HG02588 (cell line): ENCODE measurements around the gene TMEM45A.
"Not testable (repeated sequence)": the region's sequence is repeated elsewhere in the genome, so short reads cannot be mapped to it uniquely, and the experiment has no call there.

Source experiments
- ATAC-seq: cut with Tn5 transposase; IDR thresholded peaks from one replicate; pipeline ENCODE4 v1.9.1; 2021; ENCODE audit warnings: mild to moderate bottlenecking, moderate library complexity; ENCODE audit not compliant: unreplicated experiment

TMEM45A gene

GRCh38 chr3:100482176-100482575 is 10.2 kb upstream of the TMEM45A start:
- ATAC-seq: no peak

- ATAC-seq: no peak
These were observed 8.9 kb upstream of the TMEM45A start for GRCh38 chr3:100483529-100483928.

- no peak for ATAC-seq
These were observed 5.6 kb upstream of the TMEM45A start for GRCh38 chr3:100486808-100487207.

- ATAC-seq: no peak
These were observed 3.3 kb upstream of the TMEM45A start for GRCh38 chr3:100489118-100489517.

GRCh38 chr3:100496711-100497261 is 4.4 kb downstream of the TMEM45A start:
- peak; percentile 29 for ATAC-seq

- no peak for ATAC-seq
These were observed 7.2 kb downstream of the TMEM45A start for GRCh38 chr3:100499651-100500050.

GRCh38 chr3:100500320-100500880 is 8.0 kb downstream of the TMEM45A start:
- no peak for ATAC-seq

GRCh38 chr3:100503448-100503847 is 11.0 kb downstream of the TMEM45A start:
- ATAC-seq: no peak

- no peak for ATAC-seq
These were observed 13.9 kb downstream of the TMEM45A start for GRCh38 chr3:100506355-100506754.

GRCh38 chr3:100509818-100510217 is 17.4 kb downstream of the TMEM45A start:
- ATAC-seq: not testable (repeated sequence)

- ATAC-seq: no peak
These were observed 23.8 kb downstream of the TMEM45A start for GRCh38 chr3:100516232-100516631.

GRCh38 chr3:100516838-100517237 is 24.4 kb downstream of the TMEM45A start:
- no peak for ATAC-seq

GRCh38 chr3:100517276-100517675 is 24.9 kb downstream of the TMEM45A start:
- no peak for ATAC-seq

GRCh38 chr3:100518244-100518643 is 25.8 kb downstream of the TMEM45A start:
- ATAC-seq: no peak

GRCh38 chr3:100518983-100519382 is 26.6 kb downstream of the TMEM45A start:
- ATAC-seq: no peak

GRCh38 chr3:100521439-100521845 is 29.0 kb downstream of the TMEM45A start:
- ATAC-seq: no peak

- ATAC-seq: no peak
These were observed 29.7 kb downstream of the TMEM45A start for GRCh38 chr3:100522125-100522524.

GRCh38 chr3:100523050-100523760 is 30.8 kb downstream of the TMEM45A start:
- no peak for ATAC-seq

GRCh38 chr3:100525753-100526612 is 33.6 kb downstream of the TMEM45A start:
- ATAC-seq: no peak

- no peak for ATAC-seq
These were observed 34.4 kb downstream of the TMEM45A start for GRCh38 chr3:100526613-100527346.

GRCh38 chr3:100527347-100527735 is 34.9 kb downstream of the TMEM45A start:
- ATAC-seq: no peak
